DMS 273 treated with DMSO at 0.1 percent for 48 hours (cell line): ENCODE measurements around the gene ANTXR1.
"Not testable (repeated sequence)": the region's sequence is repeated elsewhere in the genome, so short reads cannot be mapped to it uniquely, and the experiment has no call there.

Source experiments
- DNase-seq: peaks from one replicate; lab custom pipeline; 2025; lab: John Stamatoyannopoulos, UW

Gene ANTXR1

DNA sequence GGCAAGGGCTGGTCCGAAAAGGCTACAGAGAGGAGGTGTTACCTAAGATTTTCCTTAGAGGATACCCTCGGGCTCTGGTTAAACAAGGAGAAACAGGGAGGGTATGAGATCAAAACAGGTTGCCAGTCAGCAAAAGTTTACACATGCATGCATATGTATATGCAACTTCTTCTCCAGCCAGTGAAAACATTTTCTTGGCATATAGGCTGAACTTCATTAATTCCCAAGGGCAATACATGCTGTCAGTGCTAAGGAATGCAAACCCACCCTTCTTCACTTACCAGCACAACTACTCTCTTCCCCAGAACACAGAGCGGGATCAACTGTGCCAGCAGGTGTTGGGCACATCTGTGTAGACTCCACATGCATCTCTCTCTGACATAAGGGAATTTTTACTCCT lies 198.1 kb downstream of the ANTXR1 start:
- no peak for DNase-seq

DNA sequence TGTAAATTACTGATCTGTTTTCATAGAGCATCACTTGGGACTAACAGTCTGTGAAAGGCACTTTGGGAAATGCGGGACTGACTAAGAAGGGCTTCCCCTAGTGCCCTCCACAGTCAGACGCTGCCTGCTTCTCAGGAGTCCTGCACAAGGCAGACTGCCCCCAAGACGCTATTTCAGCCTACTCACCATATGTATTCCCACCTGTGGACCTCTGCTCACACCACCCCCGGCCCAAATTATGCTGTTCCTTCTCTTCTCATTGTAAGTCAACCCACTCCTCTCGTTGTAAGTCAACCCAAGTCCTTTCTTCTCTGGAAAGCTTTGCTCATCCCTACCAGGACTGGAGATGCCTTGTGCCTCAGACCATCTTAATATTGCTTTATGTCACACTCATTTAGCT lies 198.7 kb downstream of the ANTXR1 start:
- DNase-seq: no peak

DNA sequence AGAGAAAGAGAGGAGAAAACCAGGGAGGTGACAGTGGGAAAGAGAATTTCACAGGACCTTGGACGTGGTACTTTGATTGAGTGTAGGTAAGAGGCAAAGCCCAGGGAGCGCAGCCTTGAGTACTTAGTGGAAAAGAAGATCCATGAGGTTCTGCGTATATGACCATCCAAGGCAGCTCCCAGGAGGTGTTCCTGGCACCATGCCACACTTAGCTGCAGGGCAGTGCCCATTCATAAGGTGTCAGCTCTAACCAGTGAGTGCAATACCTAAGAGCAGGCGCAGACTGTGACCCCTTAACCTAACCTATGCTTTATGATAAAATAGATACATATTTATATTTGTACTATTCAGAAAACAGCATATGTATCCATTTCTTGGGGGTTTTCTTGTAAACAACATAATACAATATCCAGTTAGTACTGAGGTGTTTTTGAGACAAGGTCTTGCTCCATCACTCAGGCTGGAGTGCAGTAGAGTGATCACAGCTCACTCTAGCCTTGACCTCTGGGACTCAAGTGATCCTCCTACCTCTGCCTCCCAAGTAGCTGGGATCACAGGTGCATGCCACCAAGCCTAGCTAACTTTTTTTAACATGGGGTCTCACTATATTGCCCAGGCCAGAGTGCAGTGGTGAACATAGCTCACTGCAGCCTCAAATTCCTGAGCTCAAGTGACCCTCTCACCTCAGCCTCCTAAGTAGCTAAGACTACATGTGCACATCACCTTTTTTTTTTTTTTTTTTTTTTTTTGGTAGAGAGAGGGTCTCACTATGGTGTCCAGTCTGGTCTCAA lies 199.5 kb downstream of the ANTXR1 start:
- no peak for DNase-seq

DNA sequence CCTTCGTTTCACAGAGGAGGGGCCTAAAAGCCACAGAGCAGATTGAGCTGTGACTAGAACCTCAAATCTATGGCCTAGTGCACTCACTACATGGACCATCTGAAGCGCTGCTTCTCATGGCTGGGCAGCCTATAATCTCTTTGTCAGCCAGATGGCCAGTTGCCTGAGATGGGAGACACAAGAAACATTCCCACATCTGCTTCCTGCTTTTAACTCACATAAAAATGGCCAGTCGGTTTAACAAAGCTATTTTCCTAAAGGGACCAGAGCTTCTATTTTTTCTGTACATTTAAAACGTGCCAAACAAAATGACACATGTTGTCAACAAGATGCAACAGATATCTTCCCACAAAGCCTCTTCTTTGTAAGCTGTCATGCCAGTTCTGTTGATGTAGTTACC lies 200.2 kb downstream of the ANTXR1 start:
- peak; percentile 34 for DNase-seq

DNA sequence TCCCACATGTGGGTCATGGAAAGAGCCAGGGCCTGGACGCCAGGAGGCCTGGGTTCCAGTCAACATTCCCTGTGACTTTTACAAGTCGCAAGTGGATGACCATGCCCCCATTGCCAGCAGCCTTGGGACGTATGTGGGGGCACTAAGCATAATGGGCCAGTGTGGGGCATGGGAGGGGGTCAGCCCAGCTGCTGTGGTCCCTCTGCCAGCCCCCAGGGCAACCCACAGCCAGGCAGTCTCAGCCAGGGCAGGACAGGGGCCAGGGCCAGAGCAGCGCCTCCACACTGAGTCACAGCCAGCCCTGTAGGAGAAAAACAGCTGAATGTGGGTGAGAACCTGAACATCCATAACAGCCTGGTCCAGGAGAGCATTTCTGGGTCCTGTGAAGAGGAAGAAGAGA lies 200.8 kb downstream of the ANTXR1 start:
- no peak for DNase-seq

DNA sequence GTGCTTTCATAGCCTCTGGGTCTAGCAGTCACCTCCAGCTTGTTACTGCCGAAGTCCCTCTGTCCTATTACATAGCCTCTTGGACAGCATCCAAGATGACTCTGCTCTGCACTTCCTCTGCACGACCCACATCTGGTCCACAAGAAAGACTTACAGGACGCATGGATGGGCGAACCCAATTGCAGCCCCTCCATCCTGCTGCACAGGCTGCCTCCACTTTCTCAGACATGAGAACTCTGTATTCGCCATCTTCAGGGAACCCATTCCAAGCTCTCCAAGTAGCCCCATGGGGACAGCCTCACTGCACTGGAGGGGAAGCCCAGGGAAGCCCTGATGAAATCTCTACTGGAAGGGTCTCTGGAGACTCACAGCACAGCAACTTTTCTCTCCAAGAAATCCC lies 201.9 kb downstream of the ANTXR1 start:
- no peak for DNase-seq

DNA sequence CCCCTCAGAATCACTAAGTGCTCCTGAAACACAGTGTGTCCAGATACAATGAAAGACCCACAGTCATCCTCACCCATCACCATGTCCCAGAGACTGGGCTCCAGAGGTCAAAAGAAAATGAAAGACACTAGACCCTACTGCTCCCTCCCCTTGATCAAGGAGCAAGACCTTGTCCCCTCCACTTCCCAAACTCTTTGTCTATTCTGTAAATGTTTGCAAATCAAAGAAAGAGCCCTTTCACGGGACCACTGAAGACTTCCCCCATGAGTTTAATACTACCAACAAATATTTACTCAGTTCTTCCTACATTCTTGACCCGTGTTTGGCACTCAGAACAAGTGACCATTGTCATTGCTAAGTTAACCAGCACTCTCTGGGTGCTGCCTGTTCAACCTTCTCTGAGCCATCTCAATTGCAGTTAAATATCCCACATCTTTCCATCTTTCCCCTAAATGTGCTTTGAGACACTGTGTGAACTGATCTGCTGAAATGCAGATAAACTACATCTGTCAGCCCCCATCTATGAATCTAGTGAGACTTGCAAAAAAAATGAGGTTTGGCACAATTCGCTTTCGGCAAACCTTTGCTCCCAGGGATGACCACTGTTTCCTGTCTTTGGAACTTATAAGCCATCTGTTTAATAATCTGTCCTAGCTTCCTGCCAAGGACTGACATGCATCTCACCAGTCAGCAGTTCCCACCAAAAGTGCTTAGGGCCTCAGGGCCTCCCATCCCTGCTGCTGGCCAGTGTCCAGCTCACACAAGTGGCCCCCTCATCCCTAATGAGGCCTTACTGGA lies 203.8 kb downstream of the ANTXR1 start:
- no peak for DNase-seq

DNA sequence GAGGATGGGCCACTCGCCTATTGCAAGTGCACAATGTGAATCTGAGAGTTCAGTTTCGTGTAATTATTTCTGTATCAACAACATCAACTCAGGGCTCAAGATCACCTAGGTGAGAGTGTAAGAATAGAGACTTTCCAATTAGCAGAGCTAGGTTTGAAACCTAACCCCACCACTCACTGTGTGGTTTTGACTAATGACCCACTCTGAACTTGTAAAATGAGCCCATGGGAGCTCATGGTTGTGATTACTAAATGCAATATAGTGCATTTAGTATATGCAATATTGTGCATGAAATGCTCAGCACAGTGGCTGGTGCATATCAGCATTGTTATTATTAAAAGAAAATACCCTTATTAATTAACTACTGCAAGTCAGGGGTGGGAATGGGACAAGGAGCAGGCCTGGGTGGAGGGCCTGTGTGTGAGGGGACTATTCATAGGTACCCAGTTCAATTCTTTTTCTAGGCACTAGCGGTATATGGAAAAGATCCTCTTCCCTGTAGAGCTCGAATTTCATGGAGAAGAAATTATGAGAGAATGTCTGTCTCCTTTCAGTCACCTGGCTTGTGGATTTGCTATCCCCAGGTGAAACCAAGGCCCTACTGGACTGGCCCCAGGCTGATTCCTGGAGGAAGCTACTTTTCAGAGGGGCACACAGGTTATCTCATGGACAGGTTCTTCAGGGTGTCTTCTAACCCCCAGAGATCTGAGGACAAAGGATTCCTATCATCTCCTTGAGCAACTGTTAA lies 204.5 kb downstream of the ANTXR1 start:
- peak; percentile 52 for DNase-seq

DNA sequence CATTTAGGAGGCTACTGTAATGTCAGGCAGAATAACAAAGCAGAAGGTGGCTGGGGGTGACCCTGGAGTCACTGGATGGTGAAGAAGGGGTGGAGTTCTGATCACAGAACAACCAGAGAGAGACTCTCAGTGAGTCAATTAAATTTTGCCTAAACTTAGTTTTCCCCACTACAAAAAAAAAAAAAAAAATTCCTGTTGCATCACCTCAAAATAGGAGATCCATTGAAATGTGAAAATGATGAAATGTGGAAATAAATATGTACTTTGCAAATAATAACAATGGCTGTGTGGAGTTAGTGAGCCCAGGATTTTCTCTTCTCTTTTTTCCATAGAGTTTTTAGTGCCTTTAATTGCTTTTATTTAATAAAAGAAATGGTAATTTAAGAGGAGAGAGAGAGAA lies 208.5 kb downstream of the ANTXR1 start:
- no peak for DNase-seq

DNA sequence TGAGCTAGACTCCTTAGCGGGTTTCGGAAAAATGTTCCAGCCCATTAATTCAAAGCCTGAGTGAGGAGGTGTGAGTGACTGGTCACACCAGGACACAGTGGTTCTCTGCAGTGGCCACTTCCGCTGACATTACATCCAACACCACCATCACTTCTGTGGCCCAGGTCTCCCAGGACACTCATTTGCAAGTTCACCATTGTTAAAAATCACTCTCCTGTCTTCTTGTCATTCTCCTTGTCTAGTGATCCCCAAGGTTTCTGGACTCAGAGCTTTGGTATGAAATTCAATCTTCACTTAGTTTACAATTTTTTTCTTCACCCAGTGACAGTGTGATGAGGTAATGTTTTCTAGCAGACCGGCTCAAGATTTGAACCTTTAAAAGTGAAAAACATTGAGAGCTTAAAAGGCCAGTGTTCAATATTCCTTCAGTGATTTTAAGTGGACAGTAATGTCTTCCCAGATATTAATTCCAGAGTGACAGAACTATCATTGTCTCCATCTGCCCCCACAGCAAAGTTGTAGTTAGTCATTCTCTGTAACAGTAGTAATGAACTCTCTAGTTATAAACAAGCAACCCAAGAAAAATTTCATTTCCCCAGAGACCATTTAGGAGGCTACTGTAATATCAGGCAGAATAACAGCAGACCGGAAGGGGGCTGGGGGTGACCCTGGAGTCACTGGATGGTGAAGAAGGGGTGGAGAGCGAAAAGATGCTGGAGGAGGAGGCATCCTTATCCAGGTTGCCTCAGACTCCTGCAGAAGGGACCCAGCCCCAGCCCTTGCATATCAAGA lies 209.2 kb downstream of the ANTXR1 start:
- DNase-seq: no peak

DNA sequence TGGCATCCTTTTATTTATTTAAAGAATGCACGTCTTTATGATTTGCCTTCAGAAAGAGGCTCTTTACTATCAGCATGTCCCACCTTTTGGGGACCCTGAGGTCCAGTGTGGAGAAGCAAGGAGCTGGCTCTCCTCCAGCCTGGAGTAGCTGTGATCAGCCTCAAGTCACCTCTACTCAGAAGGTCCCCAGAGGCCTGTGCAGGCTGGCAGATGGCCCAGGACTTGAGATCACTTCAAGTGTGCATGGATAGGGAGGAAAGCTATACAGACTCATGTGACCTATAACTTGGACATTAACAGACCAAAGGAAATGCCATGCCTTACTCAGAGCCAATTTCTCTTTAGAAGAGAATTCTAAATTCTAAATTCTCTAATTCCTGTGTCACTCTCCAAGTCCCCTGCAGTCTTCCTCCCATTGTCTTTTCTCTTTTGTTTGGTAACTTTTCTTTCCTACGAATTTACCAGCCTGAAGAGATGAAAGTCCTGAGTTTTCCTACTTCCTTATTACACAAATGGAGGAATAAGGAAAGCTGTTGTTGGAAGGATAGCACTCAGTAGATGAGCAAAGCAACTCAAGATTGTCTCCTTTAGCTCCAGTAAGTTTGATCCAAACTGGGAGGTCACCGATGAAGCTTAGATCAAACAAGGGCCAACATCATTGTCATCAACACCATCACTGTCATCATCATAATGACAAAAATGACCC lies 210.1 kb downstream of the ANTXR1 start:
- DNase-seq: no peak

DNA sequence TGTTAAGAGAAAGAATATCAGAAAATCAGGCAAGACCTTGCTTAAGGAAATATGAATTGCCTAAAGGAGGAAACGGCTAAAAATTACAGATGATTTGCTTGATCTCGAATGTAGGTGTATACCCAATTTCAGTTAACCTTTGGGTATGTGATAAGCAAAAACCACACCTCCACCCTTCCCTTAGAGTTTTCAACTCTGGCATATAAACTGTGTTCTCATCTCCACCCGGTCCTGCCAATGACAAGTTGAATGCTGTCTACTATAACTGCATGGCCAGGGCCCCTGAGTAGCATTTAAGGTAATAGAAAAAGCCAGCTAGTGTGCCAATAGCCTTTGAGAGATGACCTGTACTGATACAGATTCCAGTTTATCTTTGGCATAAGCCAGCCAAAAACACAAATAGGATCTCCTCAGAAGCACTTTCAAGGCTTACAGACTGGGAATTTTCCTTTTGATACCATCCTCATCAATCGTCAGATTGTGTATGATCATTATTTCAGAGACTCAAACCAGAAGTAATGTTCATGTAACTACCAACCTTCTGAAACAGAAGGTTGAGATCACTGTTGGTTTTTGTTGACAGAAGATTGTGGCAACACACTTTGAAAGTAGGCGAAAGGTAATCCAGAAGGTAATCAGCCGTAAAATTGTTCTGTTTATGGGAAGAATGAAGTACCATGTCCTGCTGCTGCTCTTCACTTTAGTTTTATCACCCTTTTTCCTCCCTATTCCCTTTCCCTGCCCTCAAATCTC lies 211.0 kb downstream of the ANTXR1 start:
- peak; percentile 66 for DNase-seq

DNA sequence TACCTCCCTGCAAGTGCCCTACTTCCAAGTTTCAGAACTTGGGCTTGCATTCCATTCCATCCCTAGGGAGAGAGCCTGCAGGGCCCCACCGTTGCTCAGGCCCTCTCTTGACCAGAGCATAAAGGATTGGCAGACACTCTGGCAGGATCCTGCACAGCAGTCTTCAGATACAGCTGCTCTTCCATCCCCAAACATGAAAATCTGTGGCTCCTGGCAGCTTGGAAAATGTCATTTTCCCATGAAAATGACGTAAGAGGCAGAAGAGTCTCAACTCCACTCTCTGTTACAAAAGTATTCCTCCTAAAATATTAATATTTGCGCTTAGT lies 211.5 kb downstream of the ANTXR1 start:
- DNase-seq: no peak

DNA sequence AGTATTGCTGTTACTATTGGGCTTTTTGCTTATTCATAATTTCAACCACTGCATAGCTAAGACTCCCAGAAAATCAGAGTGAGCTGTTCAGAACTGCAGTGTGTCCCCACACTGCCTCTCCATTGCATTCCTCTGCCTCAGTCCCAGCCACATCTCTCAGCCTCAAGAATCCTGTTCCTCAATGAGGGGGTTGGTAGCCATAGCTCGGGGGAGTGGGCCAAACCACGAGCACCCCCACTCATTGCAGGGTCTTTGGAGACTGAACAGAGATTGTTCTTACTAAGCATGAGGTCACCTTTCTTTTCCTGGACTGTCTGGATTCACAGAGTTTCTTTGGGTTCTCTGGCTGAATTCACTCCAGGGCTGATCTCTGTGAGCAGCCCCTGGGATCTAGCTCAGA lies 213.0 kb downstream of the ANTXR1 start:
- DNase-seq: no peak

DNA sequence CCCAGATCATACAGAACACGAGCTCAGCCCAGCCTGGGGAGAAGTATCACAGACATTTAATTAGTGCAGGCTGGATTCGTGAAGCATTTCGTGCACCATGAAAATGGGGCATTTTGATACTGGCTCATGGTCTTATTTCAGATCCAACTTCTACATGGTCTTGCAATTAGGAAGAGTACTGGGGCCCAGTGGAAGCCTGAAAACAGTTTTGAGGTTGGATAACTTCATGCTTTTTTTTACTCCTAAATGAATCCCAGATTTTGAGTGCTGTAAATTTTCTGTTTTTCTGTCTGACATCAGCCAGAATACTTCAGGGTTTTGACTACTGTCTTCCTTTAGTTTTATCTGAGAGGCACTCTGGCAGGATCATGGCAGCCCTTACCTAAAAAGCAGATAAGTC lies 213.9 kb downstream of the ANTXR1 start:
- no peak for DNase-seq

DNA sequence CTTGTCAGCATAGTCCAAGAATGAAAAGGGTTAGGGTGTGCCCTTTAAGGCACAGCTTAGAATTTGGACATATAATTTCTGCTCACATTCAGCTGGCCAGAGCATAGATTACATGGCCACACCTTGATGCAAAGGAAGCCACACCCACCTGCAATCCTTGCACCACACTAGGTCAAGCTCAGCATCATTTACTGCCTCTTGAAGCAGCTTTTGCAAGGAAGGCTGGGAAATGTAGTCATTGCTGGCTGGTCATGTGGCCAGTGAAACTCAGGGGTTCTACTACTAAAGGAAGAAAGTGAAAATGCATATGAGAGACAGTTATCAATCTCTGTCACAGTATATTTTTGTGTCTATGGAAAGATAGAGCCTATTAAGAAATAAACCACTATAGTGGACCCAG lies 214.7 kb downstream of the ANTXR1 start:
- DNase-seq: no peak

DNA sequence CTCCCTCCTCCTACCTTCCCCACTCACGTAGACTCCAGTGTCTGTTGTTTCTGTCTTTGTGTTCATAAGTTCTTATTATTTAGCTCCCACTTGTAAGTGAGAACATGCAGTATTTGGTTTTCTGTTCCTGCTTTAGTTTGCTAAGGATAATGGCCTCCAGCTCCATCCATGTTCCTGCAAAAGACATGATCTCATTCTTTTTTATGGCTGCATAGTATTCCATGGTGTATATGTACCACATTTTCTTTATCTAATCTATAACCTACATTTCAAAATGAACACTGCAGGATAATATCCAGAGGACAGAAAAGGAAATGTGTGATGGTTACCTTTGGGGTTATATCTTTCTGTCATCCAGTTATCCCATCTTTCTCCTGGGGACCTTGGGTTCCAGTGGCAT lies 218.0 kb downstream of the ANTXR1 start:
- not testable (repeated sequence) for DNase-seq

DNA sequence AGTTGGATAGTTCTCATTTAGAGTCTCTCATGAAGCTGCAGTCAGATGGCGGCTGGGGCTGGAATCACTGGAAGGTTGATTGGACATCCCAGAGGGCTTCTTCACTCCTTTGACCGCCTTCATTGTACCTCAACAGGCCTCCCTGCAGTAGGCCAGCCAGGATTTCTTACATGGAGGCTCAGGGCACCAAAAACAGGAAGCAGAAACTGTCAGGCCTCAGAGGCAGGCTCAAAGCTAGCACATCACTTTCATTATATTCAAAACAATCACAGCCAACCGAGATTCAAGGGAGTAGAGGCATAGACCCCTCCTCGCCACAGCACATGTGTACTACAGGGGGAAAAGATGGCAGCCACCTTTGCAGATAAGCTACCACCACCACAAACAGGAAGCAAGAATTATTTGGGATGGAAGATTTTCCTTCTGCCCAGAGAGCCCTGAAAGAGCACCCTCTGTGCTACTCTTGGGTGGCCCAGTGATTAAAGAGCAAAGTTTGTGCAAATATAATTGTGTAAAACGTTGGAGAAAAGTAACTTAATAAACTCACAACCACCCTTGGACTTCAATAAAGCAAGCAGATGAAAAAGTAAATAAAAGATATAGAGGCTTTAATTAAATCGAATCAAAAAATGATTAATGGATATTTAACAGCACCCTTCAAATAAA lies 218.8 kb downstream of the ANTXR1 start:
- no peak for DNase-seq

DNA sequence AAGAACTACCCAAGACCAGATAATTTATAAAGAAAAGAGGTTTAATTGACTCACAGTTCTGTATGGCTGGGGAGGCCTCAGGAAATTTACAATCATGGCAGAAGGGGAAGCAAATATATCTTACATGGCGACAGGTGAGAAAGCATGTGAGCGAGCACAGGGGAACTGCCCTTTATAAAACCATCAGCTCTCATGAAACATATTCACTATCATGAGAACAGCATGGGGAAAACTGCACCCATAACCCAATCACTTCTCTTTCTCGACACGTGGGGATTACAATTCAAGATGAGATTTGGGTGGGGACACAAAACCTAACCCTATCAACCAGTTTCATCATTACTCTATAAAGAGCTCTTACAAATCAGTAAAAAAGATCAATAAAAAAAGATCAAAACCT lies 222.9 kb downstream of the ANTXR1 start:
- not testable (repeated sequence) for DNase-seq

DNA sequence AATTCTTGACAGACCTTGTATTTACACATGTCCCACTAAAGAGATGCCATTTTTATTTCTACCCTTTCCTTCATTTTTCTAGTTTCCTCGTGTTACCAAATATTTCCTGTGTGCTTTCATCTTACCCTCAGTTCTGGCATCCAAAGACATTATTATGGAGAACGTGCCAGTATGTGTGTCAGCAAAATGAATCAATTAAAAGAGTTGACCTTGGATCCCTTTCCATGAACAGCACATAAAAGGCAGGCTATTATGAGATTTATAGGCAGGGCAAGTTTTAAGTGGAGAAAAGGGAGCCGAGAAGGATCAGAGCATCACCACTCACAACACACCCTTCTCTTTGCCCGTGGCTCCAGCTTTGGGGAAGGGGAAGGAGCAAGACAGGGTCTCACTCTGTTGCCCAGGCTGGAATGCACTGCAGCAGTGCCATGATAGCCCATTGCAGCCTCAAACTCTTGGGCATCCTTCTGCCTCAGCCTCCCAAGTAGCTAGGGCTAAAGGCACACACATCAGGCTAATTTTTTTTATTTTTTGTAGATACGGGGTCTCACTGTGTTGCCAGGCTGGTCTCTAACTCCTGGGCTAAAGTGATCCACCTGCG lies 224.2 kb downstream of the ANTXR1 start:
- no peak for DNase-seq
